GM12878 (cell line): ENCODE results near the gene TIMM9. TPM values are rescaled to one million over a fixed set of nuclear protein-coding genes. Genes with fewer than 3 reads are reported as not detected.
A peak's percentile ranks its signal among the peaks of the same experiment; 100 is the strongest.

Experiments
- BACH1 ChIP-seq: fragments of 450-650 bp; IDR thresholded peaks from 2 replicates; pipeline ENCODE4 v1.6.1; 2017; ENCODE audit warnings: mild to moderate bottlenecking, borderline replicate concordance
- CBFB ChIP-seq: IDR thresholded peaks from 2 replicates; pipeline ENCODE4 v1.6.1; 2016; ENCODE audit warnings: antibody characterized with exemption, low read depth
- CBX3 ChIP-seq: fragments of 200-600 bp; sonication (generic); IDR thresholded peaks from 2 replicates; pipeline ENCODE4 v1.6.1; 2016; ENCODE audit warnings: low read depth, borderline replicate concordance
- CHD4 ChIP-seq: fragments of 200-600 bp; sonication (generic); IDR thresholded peaks from 2 replicates; pipeline ENCODE4 v1.6.1; 2016; ENCODE audit warnings: mild to moderate bottlenecking
- EZH2 ChIP-seq: IDR thresholded peaks from 2 replicates; pipeline ENCODE4 v1.6.1; 2012; ENCODE audit warnings: low read depth, mild to moderate bottlenecking, control low read depth, inconsistent platforms, low read length, borderline replicate concordance; ENCODE audit not compliant: control insufficient read depth
- FOXM1 ChIP-seq: IDR thresholded peaks from 2 replicates; pipeline ENCODE4 v1.6.1; 2012; ENCODE audit warnings: low read depth, mild to moderate bottlenecking, inconsistent platforms, low read length, moderate library complexity
- GABPA ChIP-seq: IDR thresholded peaks from 2 replicates; pipeline ENCODE4 v1.6.1; 2014; ENCODE audit warnings: antibody characterized with exemption, low read depth, mild to moderate bottlenecking, inconsistent platforms
- KAT2A ChIP-seq: conservative IDR thresholded peaks from 2 replicates; pipeline ENCODE4 v1.6.1; 2011; ENCODE audit warnings: low read depth, low read length; ENCODE audit not compliant: control insufficient read depth
- KDM1A ChIP-seq: fragments of 200-600 bp; sonication (generic); IDR thresholded peaks from 2 replicates; pipeline ENCODE4 v1.6.1; 2016; ENCODE audit warnings: borderline replicate concordance
- MYB ChIP-seq: fragments of 150-350 bp; IDR thresholded peaks from 2 replicates; pipeline ENCODE4 v1.6.1; 2014; ENCODE audit warnings: mild to moderate bottlenecking, low read depth, low read length, borderline replicate concordance
- NR2F1 ChIP-seq: fragments of 450-650 bp; conservative IDR thresholded peaks from 2 replicates; pipeline ENCODE4 v1.6.1; 2017; ENCODE audit warnings: mild to moderate bottlenecking
- PML ChIP-seq: IDR thresholded peaks from 2 replicates; pipeline ENCODE4 v1.6.1; 2012; ENCODE audit warnings: low read length, inconsistent platforms
- POLR2A ChIP-seq: IDR thresholded peaks from 2 replicates; pipeline ENCODE4 v1.6.1; 2011; ENCODE audit warnings: low read depth, mild to moderate bottlenecking, low read length
- PRDM15 ChIP-seq: fragments of 450-650 bp; formaldehyde crosslinking; IDR thresholded peaks from 2 replicates; pipeline ENCODE4 v1.4.0; 2020; ENCODE audit warnings: mild to moderate bottlenecking, moderate library complexity
- RAD51 ChIP-seq: fragments of 450-650 bp; IDR thresholded peaks from 2 replicates; pipeline ENCODE4 v1.6.1; 2016; ENCODE audit warnings: moderate library complexity, mild to moderate bottlenecking, inconsistent platforms
- RB1 ChIP-seq: fragments of 450-650 bp; formaldehyde crosslinking; IDR thresholded peaks from 2 replicates; pipeline ENCODE4 v1.6.1; 2017; ENCODE audit warnings: mild to moderate bottlenecking, borderline replicate concordance
- RUNX3 ChIP-seq: IDR thresholded peaks from 2 replicates; pipeline ENCODE4 v1.6.1; 2012; ENCODE audit warnings: low read length, inconsistent platforms
- SREBF2 ChIP-seq: IDR thresholded peaks from 2 replicates; pipeline ENCODE4 v1.6.1; 2012; ENCODE audit warnings: mild to moderate bottlenecking, low read length
- SUPT20H ChIP-seq: IDR thresholded peaks from 2 replicates; pipeline ENCODE4 v1.6.1; 2011; ENCODE audit warnings: low read depth, mild to moderate bottlenecking, low read length, moderate library complexity, borderline replicate concordance; ENCODE audit not compliant: control insufficient read depth
- ZNF274 ChIP-seq: IDR thresholded peaks from one replicate; pipeline ENCODE4 v1.8.0; 2011; ENCODE audit not compliant: insufficient read length, insufficient read depth
- polyA plus RNA-seq, 11 experiments: library from polyadenylated mRNA; depleted of rRNA in 4 of 11; unstranded in 6 of 11; stranded (reverse) in 5 of 11; fragments of >200 nt; fragmentation: Nextera tagmentation in 4 of 11; fragmentation: Illumina TruSeq in 1 of 11; extraction: Ambion mirVana in 4 of 11; extraction: Trizol in 1 of 11; gene quantifications; 1 replicate in 1 of 11; 2 replicates in 10 of 11; pipeline versions ENCODE4 v1.2.1 to v1.2.3, GENCODE V29; 2011 to 2016; ENCODE audit warnings: inconsistent platforms in 2 of 11, missing spikeins in 2 of 11, low read depth in 1 of 11
- total RNA-seq, 4 experiments: library from RNA; depleted of rRNA in 3 of 4; stranded (reverse); fragments of >200 nt in 3 of 4; fragmentation: Illumina TruSeq in 1 of 4; extraction: Trizol in 1 of 4; gene quantifications; 2 replicates each; pipeline versions ENCODE4 v1.2.1 to v1.2.3, GENCODE V29; 2013 to 2021
- TF ChIP-seq, protein P1 (sequence below): fragments of 450-650 bp; IDR thresholded peaks from 2 replicates; pipeline ENCODE4 v1.6.1; 2018; ENCODE audit warnings: borderline replicate concordance, mild to moderate bottlenecking; ENCODE audit not compliant: partially characterized antibody
- TF ChIP-seq, protein P2 (sequence below): IDR thresholded peaks from 2 replicates; pipeline ENCODE4 v1.6.1; 2012; ENCODE audit warnings: low read depth, low read length, improper control_type of control experiment
- TF ChIP-seq, protein P3 (sequence below): IDR thresholded peaks from 2 replicates; pipeline ENCODE4 v1.6.1; 2012; ENCODE audit warnings: low read length, inconsistent platforms

TIMM9 gene
- total and polyA plus RNA-seq, 10 of the 15 experiments (the other 5 are each of a cell fraction or from before 2014, with no cell fraction given), result 36.6 to 116 (median 62.0) TPM

- TF ChIP-seq, protein P1, sequence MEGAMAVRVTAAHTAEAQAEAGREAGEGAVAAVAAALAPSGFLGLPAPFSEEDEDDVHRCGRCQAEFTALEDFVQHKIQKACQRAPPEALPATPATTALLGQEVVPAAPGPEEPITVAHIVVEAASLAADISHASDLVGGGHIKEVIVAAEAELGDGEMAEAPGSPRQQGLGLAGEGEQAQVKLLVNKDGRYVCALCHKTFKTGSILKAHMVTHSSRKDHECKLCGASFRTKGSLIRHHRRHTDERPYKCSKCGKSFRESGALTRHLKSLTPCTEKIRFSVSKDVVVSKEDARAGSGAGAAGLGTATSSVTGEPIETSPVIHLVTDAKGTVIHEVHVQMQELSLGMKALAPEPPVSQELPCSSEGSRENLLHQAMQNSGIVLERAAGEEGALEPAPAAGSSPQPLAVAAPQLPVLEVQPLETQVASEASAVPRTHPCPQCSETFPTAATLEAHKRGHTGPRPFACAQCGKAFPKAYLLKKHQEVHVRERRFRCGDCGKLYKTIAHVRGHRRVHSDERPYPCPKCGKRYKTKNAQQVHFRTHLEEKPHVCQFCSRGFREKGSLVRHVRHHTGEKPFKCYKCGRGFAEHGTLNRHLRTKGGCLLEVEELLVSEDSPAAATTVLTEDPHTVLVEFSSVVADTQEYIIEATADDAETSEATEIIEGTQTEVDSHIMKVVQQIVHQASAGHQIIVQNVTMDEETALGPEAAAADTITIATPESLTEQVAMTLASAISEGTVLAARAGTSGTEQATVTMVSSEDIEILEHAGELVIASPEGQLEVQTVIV, result peak; percentile 68
- TF ChIP-seq RAD51 (no peak; the same call in none of the 2 replicates), PRDM15 (no peak), NR2F1 (no peak), ZNF274 (no peak), CBX3 (no peak), EZH2 (no peak), RUNX3 (peak; percentile 53), FOXM1 (no peak; the same call in none of the 2 replicates), GABPA (peak; percentile 90), SREBF2 (no peak), BACH1 (no peak), CHD4 (no peak), MYB (no peak; the same call in 1 of the 2 replicates), PML (peak; percentile 68; the same call in 1 of the 2 replicates), KAT2A (no peak), SUPT20H (no peak), CBFB (no peak), RB1 (0 out of 2 replicates have a peak, but pooled peaks have one; percentile 48), KDM1A (no peak), POLR2A (peak; percentile 70)
- TF ChIP-seq, protein P2, sequence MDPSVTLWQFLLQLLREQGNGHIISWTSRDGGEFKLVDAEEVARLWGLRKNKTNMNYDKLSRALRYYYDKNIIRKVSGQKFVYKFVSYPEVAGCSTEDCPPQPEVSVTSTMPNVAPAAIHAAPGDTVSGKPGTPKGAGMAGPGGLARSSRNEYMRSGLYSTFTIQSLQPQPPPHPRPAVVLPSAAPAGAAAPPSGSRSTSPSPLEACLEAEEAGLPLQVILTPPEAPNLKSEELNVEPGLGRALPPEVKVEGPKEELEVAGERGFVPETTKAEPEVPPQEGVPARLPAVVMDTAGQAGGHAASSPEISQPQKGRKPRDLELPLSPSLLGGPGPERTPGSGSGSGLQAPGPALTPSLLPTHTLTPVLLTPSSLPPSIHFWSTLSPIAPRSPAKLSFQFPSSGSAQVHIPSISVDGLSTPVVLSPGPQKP, result no peak; the same call in 1 of the 2 replicates
- TF ChIP-seq, protein P3, sequence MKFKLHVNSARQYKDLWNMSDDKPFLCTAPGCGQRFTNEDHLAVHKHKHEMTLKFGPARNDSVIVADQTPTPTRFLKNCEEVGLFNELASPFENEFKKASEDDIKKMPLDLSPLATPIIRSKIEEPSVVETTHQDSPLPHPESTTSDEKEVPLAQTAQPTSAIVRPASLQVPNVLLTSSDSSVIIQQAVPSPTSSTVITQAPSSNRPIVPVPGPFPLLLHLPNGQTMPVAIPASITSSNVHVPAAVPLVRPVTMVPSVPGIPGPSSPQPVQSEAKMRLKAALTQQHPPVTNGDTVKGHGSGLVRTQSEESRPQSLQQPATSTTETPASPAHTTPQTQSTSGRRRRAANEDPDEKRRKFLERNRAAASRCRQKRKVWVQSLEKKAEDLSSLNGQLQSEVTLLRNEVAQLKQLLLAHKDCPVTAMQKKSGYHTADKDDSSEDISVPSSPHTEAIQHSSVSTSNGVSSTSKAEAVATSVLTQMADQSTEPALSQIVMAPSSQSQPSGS, result no peak; the same call in 1 of the 2 replicates
Observed at GRCh38 chr14:58427281-58428117, at the start of gene TIMM9, which contains the start of gene KIAA0586 (continued).
